AG09319 (cell line): Measurements from ENCODE around the gene ENO4.

Experiments
- DNase-seq: peaks from one replicate; pipeline ENCODE4 v3.0.0-alpha.2; 2010; ENCODE audit warnings: low read depth; ENCODE audit errors: extremely low read depth
- TF ChIP-seq, protein P1 (sequence below): IDR thresholded peaks from 2 replicates; pipeline ENCODE4 v1.5.1; 2011; ENCODE audit warnings: low read depth, mild to moderate bottlenecking, inconsistent platforms, low read length, moderate library complexity

The ENO4 gene

DNA sequence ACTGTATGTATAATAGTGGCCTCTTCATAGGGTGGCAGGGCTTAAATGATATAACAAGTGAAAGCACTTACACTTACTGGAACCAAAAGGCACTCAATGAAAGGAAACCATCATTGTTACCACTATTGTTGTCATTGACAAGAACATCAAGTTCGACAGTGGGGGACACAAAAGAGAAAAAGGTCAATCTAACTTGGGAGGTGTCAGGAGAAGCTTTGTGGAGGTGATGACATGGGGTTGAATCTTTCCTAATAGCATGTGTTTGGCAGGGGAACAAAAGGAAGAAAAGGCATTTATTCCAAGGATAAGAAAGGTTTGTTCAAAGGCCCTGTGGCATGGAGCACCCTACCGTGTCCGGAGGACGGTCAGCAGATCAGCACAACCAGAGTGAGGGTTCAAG, 18.2 kb upstream of the ENO4 start:
- TF ChIP-seq, protein P1, sequence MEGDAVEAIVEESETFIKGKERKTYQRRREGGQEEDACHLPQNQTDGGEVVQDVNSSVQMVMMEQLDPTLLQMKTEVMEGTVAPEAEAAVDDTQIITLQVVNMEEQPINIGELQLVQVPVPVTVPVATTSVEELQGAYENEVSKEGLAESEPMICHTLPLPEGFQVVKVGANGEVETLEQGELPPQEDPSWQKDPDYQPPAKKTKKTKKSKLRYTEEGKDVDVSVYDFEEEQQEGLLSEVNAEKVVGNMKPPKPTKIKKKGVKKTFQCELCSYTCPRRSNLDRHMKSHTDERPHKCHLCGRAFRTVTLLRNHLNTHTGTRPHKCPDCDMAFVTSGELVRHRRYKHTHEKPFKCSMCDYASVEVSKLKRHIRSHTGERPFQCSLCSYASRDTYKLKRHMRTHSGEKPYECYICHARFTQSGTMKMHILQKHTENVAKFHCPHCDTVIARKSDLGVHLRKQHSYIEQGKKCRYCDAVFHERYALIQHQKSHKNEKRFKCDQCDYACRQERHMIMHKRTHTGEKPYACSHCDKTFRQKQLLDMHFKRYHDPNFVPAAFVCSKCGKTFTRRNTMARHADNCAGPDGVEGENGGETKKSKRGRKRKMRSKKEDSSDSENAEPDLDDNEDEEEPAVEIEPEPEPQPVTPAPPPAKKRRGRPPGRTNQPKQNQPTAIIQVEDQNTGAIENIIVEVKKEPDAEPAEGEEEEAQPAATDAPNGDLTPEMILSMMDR: no peak
- no peak for DNase-seq

DNA sequence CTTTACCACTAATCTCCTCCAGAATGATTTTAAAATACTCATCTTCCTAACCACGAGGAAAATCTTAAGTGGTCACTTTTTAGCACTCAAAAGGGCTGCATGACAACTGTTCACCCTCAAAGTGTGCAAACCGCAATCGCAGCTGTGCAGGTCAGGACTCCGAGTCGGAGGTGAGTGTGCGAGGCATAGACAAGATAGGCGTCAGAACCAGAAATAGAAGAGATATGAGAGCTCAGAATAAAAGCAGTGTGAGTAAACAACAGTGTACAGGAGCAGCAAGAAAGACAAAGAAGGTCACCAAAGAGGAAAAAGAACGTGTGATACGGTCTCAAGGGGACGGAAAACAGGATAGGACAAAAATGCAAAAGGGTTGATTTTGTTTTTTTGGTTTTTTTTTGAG, 17.5 kb upstream of the ENO4 start:
- no peak for DNase-seq
- TF ChIP-seq, protein P1: no peak

DNA sequence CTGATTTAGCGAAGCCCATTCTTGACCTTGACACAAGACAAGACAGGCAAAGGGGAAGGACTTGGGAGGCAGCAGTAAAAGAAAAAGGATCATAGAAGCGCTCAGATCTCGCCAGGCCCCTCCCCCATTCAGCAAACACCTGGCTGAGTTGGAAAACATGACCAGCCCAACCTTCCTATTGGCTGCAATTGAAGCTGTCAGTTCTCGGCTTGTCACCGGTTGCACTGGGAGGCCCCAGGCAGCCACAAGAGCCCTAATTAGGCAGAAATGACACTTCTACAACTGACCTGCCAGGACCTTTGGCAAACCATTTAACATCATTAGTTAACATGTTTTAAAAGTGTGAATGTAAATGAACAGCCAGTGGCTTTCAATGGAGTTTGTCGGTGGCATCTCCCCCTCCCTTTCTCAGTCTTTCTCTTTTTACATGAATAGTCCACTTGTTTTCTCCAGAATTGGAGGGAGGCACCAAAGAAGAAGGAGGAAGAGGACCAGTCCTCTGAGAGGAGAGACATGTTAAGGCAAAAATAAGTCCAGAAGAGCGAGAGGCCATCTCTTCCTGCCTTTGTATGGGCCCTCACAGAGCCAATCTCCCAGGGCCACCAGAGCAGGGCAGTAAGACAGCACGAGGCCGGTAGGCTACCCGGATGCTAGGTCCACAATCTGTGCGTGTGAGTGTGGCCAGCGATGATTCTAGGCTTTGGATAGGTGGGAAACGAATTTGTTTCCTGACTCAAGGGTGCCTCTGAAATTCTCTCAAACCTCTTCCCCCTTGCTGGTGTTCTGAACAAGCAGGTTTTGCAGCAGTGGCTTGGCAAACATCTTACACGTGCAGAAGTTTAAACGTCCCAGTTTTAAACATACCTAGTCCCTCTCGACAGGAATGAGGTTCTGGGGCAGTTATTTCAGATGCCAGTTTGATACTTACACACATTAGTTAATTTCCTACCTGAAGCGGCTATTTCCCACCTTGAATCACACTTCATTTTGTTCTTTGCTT, 15.0 kb upstream of the ENO4 start:
- DNase-seq: no peak
- TF ChIP-seq, protein P1: no peak

DNA sequence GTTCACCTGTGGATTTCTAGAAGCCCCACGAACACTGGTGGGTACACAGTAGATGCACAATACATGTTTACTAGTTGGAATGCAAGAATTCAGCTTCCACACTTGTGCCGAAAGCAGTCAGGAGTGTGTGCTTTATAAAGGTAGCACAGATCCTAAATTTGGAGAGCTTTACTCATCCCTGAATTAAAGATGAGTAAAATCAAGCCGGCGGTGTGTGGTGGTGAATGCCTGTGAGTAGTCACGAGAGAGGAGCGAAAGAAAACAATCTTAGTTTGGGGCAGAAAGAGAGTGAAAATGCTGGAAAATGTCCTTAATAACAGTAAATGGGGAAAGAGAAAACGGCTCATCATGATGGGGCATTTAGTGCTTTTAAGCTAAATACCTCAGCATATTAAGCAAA, 13.6 kb upstream of the ENO4 start:
- DNase-seq: no peak
- TF ChIP-seq, protein P1: no peak

DNA sequence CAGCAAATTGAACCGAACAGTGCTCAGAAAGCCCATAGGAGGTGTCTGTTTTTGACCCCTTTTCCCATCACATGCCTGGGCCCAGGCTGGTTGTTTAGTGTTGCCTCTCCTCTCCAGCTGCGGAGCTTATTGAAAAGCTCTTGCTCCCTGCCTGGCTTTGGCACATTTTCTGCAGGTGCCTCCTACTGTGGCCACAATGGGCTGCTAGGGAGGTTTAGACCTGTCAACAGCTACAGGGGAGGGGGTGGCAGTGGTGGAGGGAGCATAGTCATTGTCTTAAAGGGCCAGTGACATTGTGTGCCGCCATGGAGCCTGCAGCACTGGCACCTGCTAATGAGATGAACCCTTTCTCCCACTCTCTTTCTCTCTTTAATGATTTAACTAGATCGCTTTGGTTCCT, 13.2 kb upstream of the ENO4 start:
- no peak for DNase-seq
- TF ChIP-seq, protein P1: no peak

DNA sequence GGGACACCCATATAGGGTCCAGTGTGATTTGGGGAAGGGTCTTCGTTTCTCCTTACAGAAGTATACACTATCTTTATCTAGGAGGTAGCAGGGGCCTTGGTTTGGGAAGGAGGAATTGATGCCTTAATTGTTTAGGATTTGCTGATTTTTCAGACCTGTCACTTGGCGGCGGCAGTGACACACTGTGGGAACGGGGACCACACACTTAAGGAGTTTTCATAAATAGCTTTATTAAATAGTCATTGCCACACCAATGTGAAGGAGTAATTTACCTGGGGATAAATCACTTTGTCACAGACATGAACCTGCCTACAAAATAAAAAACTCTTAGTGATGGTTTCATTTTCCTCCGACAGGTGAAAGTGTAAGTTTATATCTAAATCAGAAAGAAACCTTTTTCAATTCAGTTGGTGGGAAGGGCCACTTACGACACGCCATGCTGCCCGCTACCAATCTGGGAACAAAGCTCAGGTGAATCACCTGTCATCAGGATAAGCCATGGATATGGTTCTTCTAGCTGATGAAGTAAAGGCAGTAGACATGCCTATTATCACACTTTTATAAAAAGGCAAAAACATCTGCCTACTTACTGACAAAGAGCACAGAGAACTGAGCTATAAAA, 12.3 kb upstream of the ENO4 start:
- TF ChIP-seq, protein P1: peak; percentile 21
- no peak for DNase-seq

DNA sequence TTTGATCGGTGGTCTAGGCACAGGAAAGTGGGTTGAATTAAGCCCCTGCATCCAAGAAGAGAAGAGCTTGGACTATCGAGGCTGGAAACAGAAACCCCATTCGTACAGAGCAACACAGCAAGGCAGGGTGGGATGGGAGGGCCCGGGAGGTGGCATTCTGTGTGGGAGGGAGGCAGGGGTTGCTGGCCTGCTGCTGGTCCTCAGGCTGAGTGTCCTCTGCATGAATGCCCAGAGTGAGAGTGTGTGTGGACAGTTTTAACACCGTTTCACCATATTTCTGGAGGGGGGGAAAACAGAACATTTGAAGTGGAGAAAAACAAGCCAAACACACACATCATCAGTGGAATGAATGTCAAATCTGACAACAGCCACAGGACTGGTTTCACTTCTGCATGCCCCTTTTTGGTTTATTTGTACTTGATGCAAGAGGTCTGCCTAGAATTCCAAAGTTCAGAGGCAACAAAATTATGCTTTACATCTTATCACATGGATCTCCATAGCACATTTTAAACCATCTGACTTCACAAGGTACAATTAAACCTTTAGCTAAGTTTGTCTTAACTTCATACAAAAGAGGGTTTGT, 11.1 kb upstream of the ENO4 start:
- no peak for DNase-seq
- TF ChIP-seq, protein P1: no peak
